NCI-H1436 treated with DMSO at 0.1 percent for 48 hours (cell line): Measurements from ENCODE around the gene PRSS16.
"Not testable (repeated sequence)": the region's sequence is repeated elsewhere in the genome, so short reads cannot be mapped to it uniquely, and the experiment has no call there.

Experiments used
- DNase-seq: peaks from one replicate; lab custom pipeline; 2025; lab: John Stamatoyannopoulos, UW

PRSS16 gene

GRCh38 chr6:27247133-27247836 is at the start of gene PRSS16:
Gene PRSS16 (plus strand): TSS chr6:27247701. CDS start chr6:27247738, 37 bp downstream.
- no peak for DNase-seq

GRCh38 chr6:27205375-27206278 is 41.9 kb upstream of the PRSS16 start:
- no peak for DNase-seq

GRCh38 chr6:27206806-27207205 is 40.7 kb upstream of the PRSS16 start:
- DNase-seq: no peak

- DNase-seq: no peak
Measured at GRCh38 chr6:27208042-27208441, 39.5 kb upstream of the PRSS16 start.

- DNase-seq: no peak
Measured at GRCh38 chr6:27209196-27209595, 38.3 kb upstream of the PRSS16 start.

- DNase-seq: no peak
Measured at GRCh38 chr6:27209659-27210269, 37.7 kb upstream of the PRSS16 start.

GRCh38 chr6:27213091-27213517 is 34.4 kb upstream of the PRSS16 start:
- not testable (repeated sequence) for DNase-seq

GRCh38 chr6:27213544-27214125 is 33.9 kb upstream of the PRSS16 start:
- DNase-seq: no peak

- DNase-seq: no peak
Measured at GRCh38 chr6:27214126-27214601, 33.3 kb upstream of the PRSS16 start.

GRCh38 chr6:27216874-27217273 is 30.6 kb upstream of the PRSS16 start:
- DNase-seq: no peak

- DNase-seq: not testable (repeated sequence)
Measured at GRCh38 chr6:27222971-27223370, 24.5 kb upstream of the PRSS16 start.

- DNase-seq: no peak
Measured at GRCh38 chr6:27224729-27225128, 22.8 kb upstream of the PRSS16 start.

GRCh38 chr6:27228963-27229477 is 18.5 kb upstream of the PRSS16 start:
- no peak for DNase-seq

- DNase-seq: no peak
Measured at GRCh38 chr6:27230758-27231111, 16.8 kb upstream of the PRSS16 start.

GRCh38 chr6:27234576-27234975 is 12.9 kb upstream of the PRSS16 start:
- DNase-seq: no peak

GRCh38 chr6:27237089-27237803 is 10.3 kb upstream of the PRSS16 start:
- no peak for DNase-seq

GRCh38 chr6:27238010-27238983 is 9.2 kb upstream of the PRSS16 start:
- no peak for DNase-seq

GRCh38 chr6:27239258-27239657 is 8.2 kb upstream of the PRSS16 start:
- no peak for DNase-seq

GRCh38 chr6:27241443-27241842 is 6.1 kb upstream of the PRSS16 start:
- DNase-seq: no peak

GRCh38 chr6:27242589-27243265 is 4.8 kb upstream of the PRSS16 start:
- DNase-seq: no peak
